Activated CD4-positive, CD25-positive, alpha-beta regulatory T cell treated with anti-CD3 and anti-CD28 coated beads, Interleukin-2, amount 50 U/mL, for 72 hours (primary cell): ENCODE measurements around the gene KCNJ18.
"Not testable (repeated sequence)": the region's sequence is repeated elsewhere in the genome, so short reads cannot be mapped to it uniquely, and the experiment has no call there.

Experiments used
- DNase-seq: peaks from one replicate; pipeline ENCODE4 v3.0.0; 2021

Gene KCNJ18

GRCh38 chr17:21737015-21737580, 44.8 kb downstream of the KCNJ18 start:
- DNase-seq = not testable (repeated sequence)

GRCh38 chr17:21738241-21738640, 45.9 kb downstream of the KCNJ18 start:
- not testable (repeated sequence) for DNase-seq

GRCh38 chr17:21738877-21739474, 46.7 kb downstream of the KCNJ18 start:
- not testable (repeated sequence) for DNase-seq

- not testable (repeated sequence) for DNase-seq
These were observed 47.2 kb downstream of the KCNJ18 start for GRCh38 chr17:21739485-21739884.

DNA sequence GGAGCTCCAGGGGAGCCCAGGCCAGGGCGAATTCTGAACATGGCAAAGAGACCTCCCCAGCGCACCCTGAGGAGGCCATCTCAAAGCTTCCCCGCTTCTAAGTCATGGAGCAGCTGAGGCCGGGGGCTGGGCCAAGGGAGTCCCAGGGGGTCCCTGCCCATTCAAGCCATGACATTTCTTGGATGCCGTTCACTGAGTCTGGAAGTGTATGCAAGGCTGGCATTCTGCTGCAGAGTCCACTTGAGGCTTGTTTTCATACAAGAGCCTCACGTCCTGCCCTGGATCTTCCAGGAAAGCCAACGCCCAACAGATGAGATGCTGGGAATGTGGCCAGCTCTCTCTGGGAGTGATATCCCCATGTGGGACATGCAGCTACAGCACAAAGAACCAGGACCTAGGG, 48.5 kb downstream of the KCNJ18 start:
- DNase-seq = not testable (repeated sequence)

GRCh38 chr17:21741520-21741919, 49.2 kb downstream of the KCNJ18 start:
- not testable (repeated sequence) for DNase-seq

DNA sequence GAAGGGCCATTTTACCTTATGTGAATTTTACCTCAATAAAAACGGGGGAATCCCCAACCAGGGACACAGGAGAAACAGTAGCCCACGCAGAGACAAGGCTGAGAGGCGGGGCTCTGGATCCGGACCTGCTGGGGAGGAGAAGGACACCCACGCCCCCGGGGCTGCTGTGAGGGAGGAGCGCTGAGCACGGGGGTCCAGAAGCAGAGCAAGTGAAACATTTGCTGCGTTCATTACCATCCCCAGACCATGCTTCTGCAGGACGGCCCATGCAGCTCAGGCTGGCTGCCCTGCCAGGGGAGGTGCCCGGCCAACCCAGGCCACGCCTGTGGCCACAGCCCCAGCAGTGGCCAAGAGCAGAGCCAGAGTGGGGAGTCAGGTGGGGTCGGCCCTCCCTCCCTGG, 50.0 kb downstream of the KCNJ18 start:
- no peak for DNase-seq

DNA sequence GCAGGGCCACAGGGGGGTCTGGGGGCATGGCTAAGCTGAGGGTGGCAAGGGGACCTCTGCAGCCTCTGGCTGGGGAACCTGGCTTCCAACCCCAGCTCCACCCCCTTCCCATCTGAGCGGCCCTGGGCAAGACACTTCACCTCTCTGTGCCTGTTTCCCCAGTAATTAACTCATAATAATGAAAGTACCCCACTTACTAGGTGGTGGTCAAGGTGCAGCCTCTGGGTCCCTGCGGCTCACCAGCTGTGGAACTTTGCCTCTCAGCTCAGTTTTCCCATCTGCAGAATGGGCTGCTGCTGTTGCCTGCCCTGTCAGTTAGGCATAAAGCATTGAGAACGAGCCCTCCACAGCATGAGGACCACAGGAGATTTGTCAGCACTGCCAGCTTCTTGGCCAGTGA, 51.8 kb downstream of the KCNJ18 start:
- DNase-seq = not testable (repeated sequence)

- DNase-seq = not testable (repeated sequence)
These were observed 52.3 kb downstream of the KCNJ18 start for GRCh38 chr17:21744621-21745020.

DNA sequence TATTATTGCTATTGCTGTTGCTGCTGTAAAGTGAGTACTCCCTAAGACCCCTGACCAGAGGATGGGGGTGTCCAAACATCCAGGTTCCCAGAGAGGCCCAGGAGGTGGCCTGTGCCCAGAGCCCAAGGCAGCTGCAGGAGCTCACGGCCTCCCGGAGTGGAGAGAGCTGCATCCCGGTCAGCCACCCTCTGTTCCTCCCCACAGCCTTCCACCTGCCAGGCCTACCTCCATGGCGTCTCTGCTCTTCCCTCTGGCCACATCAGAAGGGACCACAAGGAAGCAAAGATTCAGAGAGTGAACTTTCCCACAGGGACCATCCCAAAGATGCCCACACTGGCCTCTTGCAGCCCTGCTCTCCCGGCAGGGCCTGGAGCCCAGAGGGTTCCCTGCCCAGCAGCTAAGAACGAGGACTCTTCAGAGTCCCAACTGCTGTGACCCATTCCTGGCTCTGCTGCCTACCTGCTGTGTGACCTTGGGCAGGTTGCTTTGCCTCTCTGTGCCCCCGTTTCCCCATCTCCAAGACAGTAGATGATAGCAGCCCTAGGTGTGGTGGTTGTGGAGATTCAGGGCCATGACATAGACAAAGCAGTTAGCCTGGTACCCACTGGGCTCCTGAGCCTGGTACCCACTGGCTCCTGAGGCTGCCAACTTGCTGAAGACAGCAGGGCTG, 53.2 kb downstream of the KCNJ18 start:
- not testable (repeated sequence) for DNase-seq

- DNase-seq = not testable (repeated sequence)
These were observed 54.1 kb downstream of the KCNJ18 start for GRCh38 chr17:21746415-21746814.

DNA sequence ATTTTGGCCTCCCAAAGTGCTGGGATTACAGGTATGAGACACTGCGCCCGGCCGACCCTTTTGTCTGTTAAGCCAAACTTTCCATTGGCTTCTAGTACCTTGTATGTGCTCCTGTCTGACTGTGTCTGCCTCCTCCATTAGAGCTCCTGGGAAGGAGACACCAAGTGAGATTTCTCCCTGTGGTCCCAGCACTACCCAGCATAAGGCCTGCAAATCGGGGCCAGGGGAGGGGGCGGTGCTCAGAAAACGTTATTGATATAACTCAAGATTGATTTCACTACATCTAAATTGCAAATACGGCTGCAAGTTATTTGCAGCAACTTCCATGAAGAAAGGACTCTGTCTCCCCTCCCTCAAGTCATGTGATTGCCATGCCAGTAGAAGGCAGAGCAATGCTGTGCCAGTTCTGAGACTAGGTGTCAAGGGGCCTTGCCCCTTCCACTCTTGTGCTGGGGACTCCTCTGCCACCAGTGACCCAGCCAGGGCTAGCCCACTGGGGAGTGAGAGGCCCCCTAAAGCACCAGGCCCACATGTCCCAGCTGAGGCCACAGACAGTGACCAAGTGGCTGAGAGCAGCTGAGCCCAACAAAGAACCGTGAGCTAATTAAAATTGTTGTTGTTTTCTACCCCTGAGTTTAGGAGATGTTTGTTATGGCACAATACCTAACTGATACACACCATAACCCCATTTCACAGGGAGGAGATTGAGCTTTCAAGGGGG, 55.0 kb downstream of the KCNJ18 start:
- not testable (repeated sequence) for DNase-seq

GRCh38 chr17:21748686-21749085, 56.4 kb downstream of the KCNJ18 start:
- not testable (repeated sequence) for DNase-seq

DNA sequence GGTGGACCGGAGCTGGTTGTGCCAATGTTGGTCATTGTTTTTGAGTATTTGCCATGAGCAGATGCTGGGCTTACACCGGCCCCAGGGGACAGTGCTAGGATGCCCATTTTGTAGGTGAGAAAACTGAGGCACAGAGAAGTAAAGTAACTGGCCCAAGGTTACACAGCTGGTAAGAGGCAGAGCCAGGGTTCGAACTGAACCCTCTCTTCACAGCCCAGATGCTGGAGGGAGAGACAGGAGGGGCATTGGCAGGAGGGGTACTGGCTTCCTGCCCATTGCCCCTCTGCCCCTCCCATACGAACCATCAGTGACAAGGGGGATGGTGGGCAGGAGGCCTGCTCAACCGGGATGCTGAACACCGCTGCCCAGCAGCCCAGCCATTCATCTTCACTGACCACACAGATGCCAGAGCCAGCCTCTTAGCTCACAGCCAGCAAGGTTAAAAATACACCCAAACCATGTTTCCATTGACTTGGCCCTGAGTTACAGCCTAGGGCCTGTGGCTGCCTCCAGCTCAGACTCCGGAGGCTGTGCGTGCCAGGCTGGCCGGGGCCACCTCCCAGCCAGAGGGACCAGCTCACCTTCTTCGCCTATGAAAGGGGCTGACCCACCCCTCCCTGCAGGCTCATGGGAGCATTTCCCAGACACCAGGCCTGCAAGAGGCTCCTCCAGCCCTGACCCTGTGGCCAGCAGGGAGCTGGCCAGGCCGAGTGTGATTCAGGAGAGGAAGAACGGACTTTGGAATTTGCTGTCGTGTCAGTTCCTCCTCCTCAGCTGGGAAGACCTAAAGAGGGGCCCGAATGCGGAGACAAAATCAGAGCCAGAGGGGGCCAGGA, 57.6 kb downstream of the KCNJ18 start:
- not testable (repeated sequence) for DNase-seq

DNA sequence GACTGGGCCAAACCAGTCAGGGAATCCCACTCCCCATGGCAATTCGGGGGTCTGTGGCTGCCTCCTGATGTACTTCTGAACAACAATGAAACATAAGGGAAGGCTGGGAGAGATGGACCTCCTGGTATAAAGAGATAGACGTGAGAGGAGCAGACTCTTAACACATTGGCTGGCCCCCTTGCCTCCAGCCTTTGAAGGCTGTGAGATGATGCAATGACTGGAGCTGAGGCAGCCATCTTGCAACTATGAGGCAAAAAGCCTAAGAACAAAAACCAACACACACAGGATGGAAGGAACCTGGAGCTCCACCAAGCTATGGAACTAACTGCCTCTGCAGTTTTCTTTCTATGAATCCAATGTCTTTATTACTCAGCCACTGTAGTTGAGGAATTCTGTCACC, 58.8 kb downstream of the KCNJ18 start:
- DNase-seq = not testable (repeated sequence)
